ENCODE data around the gene GPR15.

- TF ChIP-seq, protein P1, sequence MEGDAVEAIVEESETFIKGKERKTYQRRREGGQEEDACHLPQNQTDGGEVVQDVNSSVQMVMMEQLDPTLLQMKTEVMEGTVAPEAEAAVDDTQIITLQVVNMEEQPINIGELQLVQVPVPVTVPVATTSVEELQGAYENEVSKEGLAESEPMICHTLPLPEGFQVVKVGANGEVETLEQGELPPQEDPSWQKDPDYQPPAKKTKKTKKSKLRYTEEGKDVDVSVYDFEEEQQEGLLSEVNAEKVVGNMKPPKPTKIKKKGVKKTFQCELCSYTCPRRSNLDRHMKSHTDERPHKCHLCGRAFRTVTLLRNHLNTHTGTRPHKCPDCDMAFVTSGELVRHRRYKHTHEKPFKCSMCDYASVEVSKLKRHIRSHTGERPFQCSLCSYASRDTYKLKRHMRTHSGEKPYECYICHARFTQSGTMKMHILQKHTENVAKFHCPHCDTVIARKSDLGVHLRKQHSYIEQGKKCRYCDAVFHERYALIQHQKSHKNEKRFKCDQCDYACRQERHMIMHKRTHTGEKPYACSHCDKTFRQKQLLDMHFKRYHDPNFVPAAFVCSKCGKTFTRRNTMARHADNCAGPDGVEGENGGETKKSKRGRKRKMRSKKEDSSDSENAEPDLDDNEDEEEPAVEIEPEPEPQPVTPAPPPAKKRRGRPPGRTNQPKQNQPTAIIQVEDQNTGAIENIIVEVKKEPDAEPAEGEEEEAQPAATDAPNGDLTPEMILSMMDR (IDR thresholded peaks at IDR 0.05 in 8 of 11, conservative IDR thresholded peaks at IDR 0.05 in 3 of 11) = no peak
- TF ChIP-seq POLR2A (IDR thresholded peaks at IDR 0.05) = no peak
Observed at GRCh38 chr3:98567666-98568270, 36.0 kb downstream of the GPR15 start.

Measured in spleen (tissue), 7 donors.